ENCODE measurements around the gene CFB. TPM values are rescaled to one million over a fixed set of nuclear protein-coding genes. Genes with fewer than 3 reads are reported as not detected.

CFB gene
- total and polyA plus RNA-seq, 2 donors (not counting 3 experiments of a cell fraction or from before 2014, with no cell fraction given), result 0.87 to 1.5 TPM

- CTCF ChIA-PET, result no interaction called here
- Histone ChIP-seq H4K20me1 (replicated peaks; ENCODE audit: control insufficient read depth, extremely low read depth, insufficient read depth, low read length) (no peaks in the 10 kb centered on the region), H3K36me3 (ENCODE audit: control insufficient read depth in 2 of 2, extremely low read depth in 1 of 2, insufficient read depth in 2 of 2, low read length in 2 of 2) (peaks cover 19 to 38% of the 10 kb centered on the region in 2 experiments), H3K27me3 (ENCODE audit: control insufficient read depth in 2 of 2, insufficient read depth in 2 of 2, low read length in 2 of 2) (no peaks in the 10 kb centered on the region), H3K9ac (replicated peaks; ENCODE audit: extremely low read depth, insufficient read depth, low read length) (no peak overlapping the region), H3K79me2 (ENCODE audit: control insufficient read depth, insufficient read depth, low read length) (peaks cover 25% of the 10 kb centered on the region), H3K4me2 (ENCODE audit: insufficient read depth, low read length) (no peak overlapping the region), H3K27ac (ENCODE audit: insufficient read depth, low read depth, low read length) (no peak overlapping the region), H3K9me3 (replicated peaks; ENCODE audit: control insufficient read depth, insufficient read depth, low read length) (no peaks in the 10 kb centered on the region), H2AFZ (ENCODE audit: low read depth, low read length) (no peak overlapping the region), H3K9me1 (replicated peaks; ENCODE audit: control insufficient read depth, extremely low read depth, insufficient read depth, low read length) (no peaks in the 10 kb centered on the region), H3K4me1 (ENCODE audit: control insufficient read depth, extremely low read depth, insufficient read depth, low read length) (peaks cover 17% of the 10 kb centered on the region), H3K4me3 (replicated peaks in 1 of 3; ENCODE audit: insufficient read depth in 1 of 3, low read depth in 1 of 3, low read length in 3 of 3) (no peak overlapping the region)
- dilution Hi-C loops (cut with MboI; ENCODE audit: extremely low pct_ligation_motif_present, low sequenced_read_pairs) (no loop called here), intact Hi-C loops (cut with micrococcal nuclease) (loop anchor here (5.0 to 10.0 kb wide), 2 partner anchors 122 to 221 kb away; partner anchors contain the start of genes AGPAT1 and RNF5)
- BruUV-seq (replicated peaks), result no TSS peak
- DNase-seq (ENCODE audit: low read depth, low spot score) (no peak), FAIRE-seq (no peak)
- POLR2A ChIA-PET, result no interaction called here
- no peak for TF ChIP-seq EZH2 (IDR thresholded peaks at IDR 0.05; ENCODE audit: borderline replicate concordance, low read depth, low read length, severe bottlenecking)
- no peak for TF ChIP-seq GATA2 (IDR thresholded peaks at IDR 0.05; ENCODE audit: insufficient read depth, insufficient read length, low read depth, low read length)
- no peak for TF ChIP-seq MAX (IDR thresholded peaks at IDR 0.05; ENCODE audit: insufficient read depth, insufficient read length)
- TF ChIP-seq FOS (IDR thresholded peaks at IDR 0.05; ENCODE audit: borderline replicate concordance, insufficient read depth, low read length), result no peak
- no peak for TF ChIP-seq POLR2A (IDR thresholded peaks at IDR 0.05; ENCODE audit: low read depth, low read length)
- no peak for TF ChIP-seq JUN (IDR thresholded peaks at IDR 0.05; ENCODE audit: borderline replicate concordance, insufficient read depth, insufficient read length, low read depth)
- TF ChIP-seq POLR2AphosphoS5 (IDR thresholded peaks at IDR 0.05; ENCODE audit: insufficient read depth, low read depth, low read length), result no peak
- no peak for TF ChIP-seq MYC (IDR thresholded peaks at IDR 0.05; ENCODE audit: low read depth, low read length)
- TF ChIP-seq, protein P1, sequence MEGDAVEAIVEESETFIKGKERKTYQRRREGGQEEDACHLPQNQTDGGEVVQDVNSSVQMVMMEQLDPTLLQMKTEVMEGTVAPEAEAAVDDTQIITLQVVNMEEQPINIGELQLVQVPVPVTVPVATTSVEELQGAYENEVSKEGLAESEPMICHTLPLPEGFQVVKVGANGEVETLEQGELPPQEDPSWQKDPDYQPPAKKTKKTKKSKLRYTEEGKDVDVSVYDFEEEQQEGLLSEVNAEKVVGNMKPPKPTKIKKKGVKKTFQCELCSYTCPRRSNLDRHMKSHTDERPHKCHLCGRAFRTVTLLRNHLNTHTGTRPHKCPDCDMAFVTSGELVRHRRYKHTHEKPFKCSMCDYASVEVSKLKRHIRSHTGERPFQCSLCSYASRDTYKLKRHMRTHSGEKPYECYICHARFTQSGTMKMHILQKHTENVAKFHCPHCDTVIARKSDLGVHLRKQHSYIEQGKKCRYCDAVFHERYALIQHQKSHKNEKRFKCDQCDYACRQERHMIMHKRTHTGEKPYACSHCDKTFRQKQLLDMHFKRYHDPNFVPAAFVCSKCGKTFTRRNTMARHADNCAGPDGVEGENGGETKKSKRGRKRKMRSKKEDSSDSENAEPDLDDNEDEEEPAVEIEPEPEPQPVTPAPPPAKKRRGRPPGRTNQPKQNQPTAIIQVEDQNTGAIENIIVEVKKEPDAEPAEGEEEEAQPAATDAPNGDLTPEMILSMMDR (IDR thresholded peaks at IDR 0.05; ENCODE audit: extremely low read depth in 1 of 2, insufficient read depth in 1 of 2, low read depth in 1 of 2, low read length in 2 of 2), result no peak
Measured at GRCh38 chr6:31956796-31957195, 10.9 kb downstream of the CFB start.
